H54 (cell line): Measurements from ENCODE around the gene LAMP5.

ENCODE experiments used
- DNase-seq: peaks from one replicate; pipeline ENCODE4 v3.0.0; 2011; ENCODE audit warnings: low spot score, mixed read lengths; ENCODE audit not compliant: insufficient read length
- FAIRE-seq: peaks from 3 replicates; lab custom pipeline; 2011; peaks lifted over from hg19 to GRCh38; lab: Jason Lieb, UNC
- POLR2A ChIP-seq: IDR thresholded peaks from 2 replicates; pipeline ENCODE4 v1.6.1; 2011; ENCODE audit warnings: low read depth, mild to moderate bottlenecking, low read length

Gene LAMP5

DNA sequence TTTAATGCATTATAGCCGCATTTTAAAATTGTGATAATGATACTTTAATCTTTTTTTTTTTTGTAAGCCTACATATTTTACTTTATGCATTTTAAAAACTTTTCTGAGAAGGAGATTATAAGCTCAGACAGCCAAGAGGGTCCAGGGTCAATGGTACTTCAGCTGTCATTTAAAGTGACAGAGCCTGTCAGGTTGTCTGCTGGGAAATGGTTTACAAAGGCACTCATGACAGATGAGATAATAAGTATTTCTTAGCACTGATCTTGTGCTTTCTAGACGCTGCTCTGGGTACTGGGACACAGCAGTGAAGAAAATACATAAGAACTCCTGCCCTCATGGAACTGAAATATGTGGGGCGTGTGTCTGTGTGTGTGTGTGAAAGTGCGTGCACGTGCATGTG lies 19.6 kb downstream of the LAMP5 start:
- FAIRE-seq (no peak), DNase-seq (no peak)
- no peak for TF ChIP-seq POLR2A

- no peak for DNase-seq
- FAIRE-seq, result no peak
- no peak for TF ChIP-seq POLR2A
These were observed 21.1 kb downstream of the LAMP5 start for GRCh38 chr20:9535449-9535848.

DNA sequence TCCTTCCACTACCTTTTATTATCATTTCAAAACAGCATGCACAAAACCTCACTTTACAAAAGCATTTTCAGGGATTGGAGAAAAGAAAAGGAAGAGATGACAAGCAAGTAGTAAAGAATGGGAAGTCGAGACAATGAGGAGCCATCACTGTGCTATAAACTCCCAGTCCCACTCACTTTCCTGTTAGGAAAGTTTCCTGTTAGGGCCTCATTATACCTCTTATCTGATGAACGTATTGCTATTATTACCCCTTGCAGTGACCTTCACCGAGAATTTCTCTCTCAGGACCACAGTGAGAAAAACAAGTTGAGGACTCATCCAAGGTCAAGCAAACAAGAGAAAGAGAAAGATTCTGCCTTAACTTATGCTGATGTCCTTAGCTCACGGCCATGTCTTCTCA lies 28.8 kb downstream of the LAMP5 start:
- FAIRE-seq (no peak), DNase-seq (no peak)
- TF ChIP-seq POLR2A, result no peak

- no peak for FAIRE-seq
- no peak for DNase-seq
- no peak for TF ChIP-seq POLR2A
These were observed 35.9 kb downstream of the LAMP5 start for GRCh38 chr20:9550283-9550682.

- no peak for DNase-seq
- FAIRE-seq, result no peak
- no peak for TF ChIP-seq POLR2A
These were observed 36.5 kb downstream of the LAMP5 start for GRCh38 chr20:9550871-9551270.

DNA sequence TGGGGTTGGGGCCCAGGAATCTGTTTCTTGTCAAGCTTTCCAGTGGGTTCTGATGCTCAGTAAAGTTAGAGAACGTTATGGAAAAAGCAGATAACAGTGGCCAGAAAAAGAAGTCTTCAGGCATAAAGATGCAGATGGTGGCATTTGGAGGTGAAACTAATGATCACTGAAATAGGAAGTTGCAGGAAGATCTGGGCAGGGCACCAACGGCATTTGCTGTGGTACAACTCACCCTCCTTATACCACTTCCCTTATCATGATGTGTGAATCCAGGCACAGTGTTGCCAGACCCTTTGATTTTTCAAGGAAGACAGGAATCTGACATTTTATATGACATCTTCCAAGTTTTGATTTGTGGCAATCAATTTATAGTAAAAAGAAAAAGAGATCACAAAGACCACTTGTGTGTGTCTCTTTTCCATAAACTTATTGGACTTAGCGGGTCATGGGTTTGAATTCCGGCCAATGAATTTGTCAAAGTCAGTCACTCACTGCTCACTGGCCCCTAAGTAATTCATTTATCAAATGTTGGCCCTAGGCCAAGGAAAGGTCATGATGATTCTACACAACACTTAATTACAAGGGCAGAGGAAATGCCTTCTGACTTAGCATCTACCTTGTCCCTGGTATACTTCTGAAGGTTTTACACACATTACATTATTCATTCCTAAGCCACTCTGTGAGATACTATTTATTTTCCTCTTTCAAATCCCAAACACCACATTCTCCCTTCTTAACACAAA lies 37.6 kb downstream of the LAMP5 start:
- DNase-seq (no peak), FAIRE-seq (no peak)
- no peak for TF ChIP-seq POLR2A

DNA sequence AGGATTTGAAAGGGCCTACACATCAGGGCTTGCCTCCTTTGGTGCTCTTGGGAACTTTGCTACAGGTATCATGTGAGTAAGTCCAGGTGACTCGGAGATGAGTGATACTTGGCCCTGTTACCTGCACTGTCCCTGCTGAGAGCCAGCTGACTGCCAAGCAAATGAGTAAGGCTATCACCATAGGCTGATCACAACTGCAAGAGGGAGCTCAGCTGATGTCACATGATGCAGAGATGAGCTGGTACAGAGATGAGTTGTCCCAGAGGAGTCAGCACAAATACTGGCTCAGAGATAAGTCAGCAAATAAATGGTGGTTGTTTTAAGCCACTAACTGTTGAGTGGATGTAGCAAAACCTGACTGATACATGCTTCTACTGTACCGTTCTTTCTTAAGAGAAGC lies 41.4 kb downstream of the LAMP5 start:
- DNase-seq (no peak), FAIRE-seq (no peak)
- no peak for TF ChIP-seq POLR2A

DNA sequence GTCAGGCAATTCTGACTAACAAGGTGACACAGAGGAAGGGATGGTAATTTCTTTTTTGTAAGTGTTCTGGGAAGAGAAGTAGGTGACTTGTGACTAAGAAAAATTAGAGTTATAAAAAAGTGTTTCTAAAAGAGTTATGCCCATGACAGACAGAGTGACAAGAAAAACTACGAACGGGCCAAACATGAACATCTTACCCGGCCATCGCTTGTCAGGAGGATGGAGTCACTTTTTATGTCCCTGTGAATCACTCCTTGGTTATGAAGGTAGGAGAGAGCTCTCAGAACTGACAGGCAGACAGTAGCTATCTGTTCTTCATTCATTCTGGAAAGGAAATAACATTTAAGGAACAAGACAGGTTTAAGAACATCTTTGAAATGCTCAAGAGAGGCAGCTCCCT lies 43.0 kb downstream of the LAMP5 start:
- DNase-seq (no peak), FAIRE-seq (no peak)
- TF ChIP-seq POLR2A, result no peak

DNA sequence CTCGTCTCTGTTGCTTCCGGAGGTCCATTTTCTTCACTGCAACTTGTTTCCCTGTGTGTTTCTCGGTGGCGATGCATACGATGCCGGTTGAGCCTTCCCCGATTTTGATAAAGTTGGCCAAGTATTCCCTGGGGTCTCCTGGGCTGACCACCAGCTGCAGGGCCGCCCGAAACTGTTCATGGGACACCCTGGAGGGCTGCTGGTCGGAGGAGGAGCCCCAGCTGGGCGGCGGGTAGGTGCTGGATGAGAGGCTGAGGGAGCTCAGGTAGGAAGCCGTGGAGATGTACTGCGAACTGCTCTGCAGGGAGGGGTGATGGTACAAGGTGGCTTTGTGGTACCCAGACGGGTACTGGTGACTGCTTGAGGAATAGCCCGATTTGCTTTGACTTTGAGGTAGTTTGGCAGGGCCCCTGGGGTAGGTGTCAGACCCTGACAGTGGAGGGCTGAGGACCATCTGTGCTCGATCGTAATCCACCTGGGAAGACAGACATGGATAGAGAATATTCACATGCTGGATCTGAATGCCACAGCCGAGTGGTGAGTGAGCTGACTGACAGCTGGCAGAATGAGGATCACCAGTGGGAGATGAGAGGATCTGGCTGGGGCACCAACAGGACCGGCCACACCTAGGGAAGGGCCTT lies 51.6 kb downstream of the LAMP5 start:
- DNase-seq (no peak), FAIRE-seq (no peak)

GRCh38 chr20:9566977-9567376 lies 52.6 kb downstream of the LAMP5 start:
- no peak for DNase-seq
- FAIRE-seq, result no peak
- no peak for TF ChIP-seq POLR2A

More for the DNA sequence above, 51.6 kb downstream of the LAMP5 start:
- TF ChIP-seq POLR2A, result no peak

GRCh38 chr20:9570612-9571011 lies 56.2 kb downstream of the LAMP5 start:
- no peak for DNase-seq
- TF ChIP-seq POLR2A, result no peak
- no peak for FAIRE-seq

GRCh38 chr20:9571783-9572182 lies 57.4 kb downstream of the LAMP5 start:
- DNase-seq (no peak), FAIRE-seq (no peak)
- TF ChIP-seq POLR2A, result no peak

DNA sequence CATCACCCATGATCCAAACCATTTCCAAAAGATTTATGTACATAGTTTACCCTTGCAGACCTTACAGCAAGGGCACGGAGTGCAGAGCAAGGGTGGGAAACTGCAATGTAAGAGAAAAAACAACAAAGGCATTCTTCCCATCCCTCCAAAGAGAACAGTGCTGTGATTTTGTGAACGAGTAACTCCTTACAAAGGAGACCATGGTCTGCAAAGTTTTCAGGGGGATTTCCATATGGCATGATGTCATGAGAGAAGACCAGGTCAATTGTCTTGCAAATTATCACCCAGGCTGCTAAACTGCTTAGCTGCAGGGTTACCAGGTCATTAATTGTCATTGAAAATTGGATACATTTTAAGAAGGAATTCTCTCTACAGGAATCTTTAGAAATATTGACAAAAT lies 58.3 kb downstream of the LAMP5 start:
- DNase-seq (no peak), FAIRE-seq (no peak)
- no peak for TF ChIP-seq POLR2A

- no peak for FAIRE-seq
- TF ChIP-seq POLR2A, result no peak
- DNase-seq, result no peak
These were observed 59.2 kb downstream of the LAMP5 start for GRCh38 chr20:9573335-9574151.
